Left cardiac atrium (tissue), 4 donors: ENCODE results near the gene PARD3B. TPM values are rescaled to one million over a fixed set of nuclear protein-coding genes. Genes with fewer than 3 reads are reported as not detected.
A peak's percentile ranks its signal among the peaks of the same experiment; 100 is the strongest.
"Not testable (repeated sequence)": the region's sequence is repeated elsewhere in the genome, so short reads cannot be mapped to it uniquely, and the experiment has no call there.

Experiments used
- ATAC-seq, 2 donors: fragments of 200-7000 bp; cut with Tn5 transposase; one replicate each; pipeline ENCODE4 v1.9.1; 2020; ENCODE audit warnings: mild to moderate bottlenecking in 2 of 2, moderate library complexity in 2 of 2
- DNase-seq: peaks from one replicate; pipeline ENCODE4 v3.0.0-alpha.2; 2020
- intact Hi-C, 2 donors: fragments of 100-400 bp; cut with DNase I; formaldehyde crosslinking; loops; one replicate each; pipeline versions ENCODE4 v1.14.1 to v1.15.1; 2022 to 2023
- total RNA-seq, 2 donors: library from RNA; stranded (reverse); fragmentation: NEBNext Ultra II Directional; extraction: Animal tissue kit (Norgen Biotek cat#: 25700); gene quantifications; one replicate each; pipeline ENCODE4 v1.2.1, GENCODE V29; 2021
- donor health status: DM: no; HTN: yes; CAD: no.
- donor health status: DM: no; HTN: yes; CAD: no; lungs with severe emphysema.
- donor health status: DM: yes; HTN: yes; CAD: no.
- donor health status: Dilated cardiomyopathy.

PARD3B gene
- total RNA-seq, 2 donors from 2014 or later: 12.5 to 12.6 TPM

- DNase-seq: no peak
- ATAC-seq: peak; percentile 15 to 58
- intact Hi-C loops: no loop called here
These were observed 671.3 kb downstream of the PARD3B start for GRCh38 chr2:205216580-205216979.

- intact Hi-C loops: no loop called here
- peak; percentile 44 to 53 for ATAC-seq
These were observed 671.7 kb downstream of the PARD3B start for GRCh38 chr2:205217004-205217403.

GRCh38 chr2:205218056-205218455, 672.8 kb downstream of the PARD3B start:
- intact Hi-C loops: no loop called here
- no peak for DNase-seq
- ATAC-seq: no peak

More at GRCh38 chr2:205217004-205217403, 671.7 kb downstream of the PARD3B start:
- no peak for DNase-seq

- DNase-seq, intact Hi-C loops: not testable (repeated sequence)
- peak in 1 of 2 donors; percentile 17 for ATAC-seq
These were observed 673.5 kb downstream of the PARD3B start for GRCh38 chr2:205218816-205219215.

GRCh38 chr2:205220559-205220958, 675.3 kb downstream of the PARD3B start:
- ATAC-seq (no peak), DNase-seq (no peak)
- intact Hi-C loops: no loop called here

- no peak for ATAC-seq
- no peak for DNase-seq
- intact Hi-C loops: no loop called here
These were observed 686.8 kb downstream of the PARD3B start for GRCh38 chr2:205232086-205232485.

GRCh38 chr2:205235434-205235833, 690.2 kb downstream of the PARD3B start:
- ATAC-seq: no peak
- intact Hi-C loops: no loop called here
- DNase-seq: no peak

GRCh38 chr2:205237524-205237923, 692.2 kb downstream of the PARD3B start:
- intact Hi-C loops: no loop called here
- DNase-seq (no peak), ATAC-seq (no peak)

- intact Hi-C loops: no loop called here
- DNase-seq (peak; percentile 32), ATAC-seq (peak in 1 of 2 donors; percentile 62)
These were observed 699.7 kb downstream of the PARD3B start for GRCh38 chr2:205245001-205245400.

GRCh38 chr2:205245652-205246051, 700.4 kb downstream of the PARD3B start:
- DNase-seq (no peak), ATAC-seq (peak; percentile 59 to 96)
- intact Hi-C loops: no loop called here

GRCh38 chr2:205259121-205259520, 713.8 kb downstream of the PARD3B start:
- no peak for DNase-seq
- intact Hi-C loops: no loop called here

GRCh38 chr2:205261516-205262020, 716.3 kb downstream of the PARD3B start:
- intact Hi-C loops: no loop called here
- ATAC-seq: no peak
- no peak for DNase-seq

More at GRCh38 chr2:205259121-205259520, 713.8 kb downstream of the PARD3B start:
- no peak for ATAC-seq

GRCh38 chr2:205267323-205267722, 722.0 kb downstream of the PARD3B start:
- DNase-seq: no peak
- no peak for ATAC-seq
- intact Hi-C loops: no loop called here

GRCh38 chr2:205270689-205271088, 725.4 kb downstream of the PARD3B start:
- DNase-seq: no peak

GRCh38 chr2:205273148-205273547, 727.9 kb downstream of the PARD3B start:
- DNase-seq (no peak), ATAC-seq (no peak)
- intact Hi-C loops: no loop called here

More at GRCh38 chr2:205270689-205271088, 725.4 kb downstream of the PARD3B start:
- no peak for ATAC-seq
- intact Hi-C loops: no loop called here

GRCh38 chr2:205273627-205274026, 728.4 kb downstream of the PARD3B start:
- DNase-seq: no peak
- no peak for ATAC-seq
- intact Hi-C loops: no loop called here

GRCh38 chr2:205274801-205275200, 729.5 kb downstream of the PARD3B start:
- ATAC-seq (no peak), DNase-seq (no peak)
- intact Hi-C loops: no loop called here

GRCh38 chr2:205276116-205276777, 731.0 kb downstream of the PARD3B start:
- ATAC-seq: no peak

GRCh38 chr2:205280596-205281236, 735.4 kb downstream of the PARD3B start:
- intact Hi-C loops: no loop called here
- no peak for ATAC-seq
- no peak for DNase-seq

More at GRCh38 chr2:205276116-205276777, 731.0 kb downstream of the PARD3B start:
- DNase-seq: no peak
- intact Hi-C loops: no loop called here

GRCh38 chr2:205283736-205284270, 738.5 kb downstream of the PARD3B start:
- intact Hi-C loops: no loop called here
- no peak for DNase-seq
- ATAC-seq: no peak
